GM21723 (cell line): ENCODE measurements around the gene LPCAT4.

Experiments
- ATAC-seq: cut with Tn5 transposase; IDR thresholded peaks from one replicate; pipeline ENCODE4 v1.9.1; 2021; ENCODE audit warnings: mild to moderate bottlenecking, moderate library complexity; ENCODE audit not compliant: unreplicated experiment

LPCAT4 gene

GRCh38 chr15:34337557-34338306 lies 29.3 kb downstream of the LPCAT4 start, which contains the start of gene SLC12A6:
Gene SLC12A6, minus strand, starts transcription at chr15:34337781. Its CDS starts 1,101 bp downstream, at chr15:34336680.
- peak; percentile 66 for ATAC-seq

GRCh38 chr15:34336991-34337556 lies 29.9 kb downstream of the LPCAT4 start:
- ATAC-seq = peak; percentile 9

GRCh38 chr15:34336231-34336990 lies 30.6 kb downstream of the LPCAT4 start:
- no peak for ATAC-seq

- ATAC-seq = no peak
Observed at GRCh38 chr15:34335176-34336032, 31.6 kb downstream of the LPCAT4 start.

- ATAC-seq = no peak
Observed at GRCh38 chr15:34334672-34335071, 32.3 kb downstream of the LPCAT4 start.

GRCh38 chr15:34332553-34333120 lies 34.4 kb downstream of the LPCAT4 start:
- no peak for ATAC-seq

- no peak for ATAC-seq
Observed at GRCh38 chr15:34331809-34332208, 35.2 kb downstream of the LPCAT4 start.

GRCh38 chr15:34330279-34330678 lies 36.7 kb downstream of the LPCAT4 start:
- ATAC-seq = no peak

GRCh38 chr15:34329006-34329405 lies 38.0 kb downstream of the LPCAT4 start:
- no peak for ATAC-seq

GRCh38 chr15:34327906-34328305 lies 39.1 kb downstream of the LPCAT4 start:
- ATAC-seq = no peak

- no peak for ATAC-seq
Observed at GRCh38 chr15:34325368-34325767, 41.6 kb downstream of the LPCAT4 start.

- ATAC-seq = no peak
Observed at GRCh38 chr15:34324933-34325332, 42.1 kb downstream of the LPCAT4 start.

- ATAC-seq = no peak
Observed at GRCh38 chr15:34323217-34323616, 43.8 kb downstream of the LPCAT4 start.

- peak; percentile 80 for ATAC-seq
Observed at GRCh38 chr15:34318277-34319079, 48.5 kb downstream of the LPCAT4 start.

GRCh38 chr15:34314491-34315490 lies 52.2 kb downstream of the LPCAT4 start:
- no peak for ATAC-seq

GRCh38 chr15:34311563-34311962 lies 55.4 kb downstream of the LPCAT4 start:
- no peak for ATAC-seq
